ENCODE measurements around the gene DPEP3.
A peak's percentile ranks its signal among the peaks of the same experiment; 100 is the strongest.
"Not testable (repeated sequence)": the region's sequence is repeated elsewhere in the genome, so short reads cannot be mapped to it uniquely, and the experiment has no call there.

The DPEP3 gene

DNA sequence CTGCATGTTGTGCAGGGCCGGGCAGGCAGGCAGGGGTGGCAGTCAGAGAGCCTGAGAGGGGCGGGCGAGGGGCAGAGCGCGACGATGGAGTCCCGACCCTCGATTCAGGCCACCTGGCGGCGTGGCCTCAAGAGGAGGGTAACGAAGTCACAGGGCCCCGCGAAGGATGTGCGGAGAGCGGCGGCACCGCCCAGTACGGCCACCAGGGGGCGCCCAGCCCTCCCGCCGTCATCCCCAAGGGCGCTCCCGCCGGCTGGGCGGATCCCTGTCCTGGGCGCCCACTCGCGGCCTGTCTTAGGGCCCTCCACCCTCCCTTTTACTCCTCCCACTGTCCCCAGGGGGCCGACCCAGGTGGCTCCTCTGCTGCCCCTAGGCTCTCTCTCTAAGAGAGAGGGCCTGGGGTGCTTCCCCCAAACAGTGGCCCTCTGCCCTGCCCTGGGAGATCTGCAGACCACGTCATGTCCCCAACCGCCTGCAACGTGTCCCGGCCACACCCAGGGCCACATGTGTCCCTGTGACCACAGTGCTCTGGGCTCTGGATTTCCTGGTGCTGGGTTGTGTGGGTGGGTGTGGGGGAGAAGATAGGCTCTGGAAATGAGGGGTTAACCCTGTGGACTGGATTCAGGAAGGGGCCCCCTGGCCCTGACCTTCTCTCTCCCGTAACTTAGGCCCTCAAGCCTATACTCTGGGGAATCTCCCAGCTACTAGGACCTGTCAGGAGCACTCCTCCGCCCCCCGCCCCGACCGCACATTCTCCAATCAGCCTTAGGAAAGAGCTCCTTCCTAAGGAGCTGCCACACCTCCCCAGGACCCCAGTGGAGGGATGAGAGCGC, 13.1 kb upstream of the DPEP3 start:
- peak; percentile 34 for DNase-seq

DNA sequence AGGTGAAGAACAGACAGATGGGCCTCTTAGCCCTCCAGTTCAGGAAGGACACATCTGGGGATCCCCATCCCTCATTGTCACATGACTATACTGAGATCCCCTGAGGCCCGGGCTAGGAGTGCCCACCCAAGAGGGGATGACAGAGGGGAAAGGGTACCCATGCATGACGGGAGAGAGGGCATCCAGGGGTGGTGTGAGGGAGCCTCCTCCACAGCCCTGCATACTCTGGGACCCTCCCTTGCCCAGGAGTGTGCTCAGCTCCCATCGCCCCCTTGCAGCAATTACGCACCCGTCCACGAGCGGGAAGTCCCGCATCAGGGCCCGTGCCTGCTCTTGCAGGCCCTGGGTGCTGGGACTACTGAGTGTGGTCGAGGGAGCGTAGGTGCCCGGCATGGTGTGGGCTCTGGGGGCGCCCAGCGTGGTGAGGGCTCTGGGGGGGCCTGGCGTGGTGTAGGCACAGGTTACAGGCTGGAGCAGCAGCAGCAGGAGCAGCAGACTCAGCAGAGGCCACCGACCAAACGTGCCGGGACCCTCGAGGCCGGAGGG, 12.4 kb upstream of the DPEP3 start:
- DNase-seq: no peak

DNA sequence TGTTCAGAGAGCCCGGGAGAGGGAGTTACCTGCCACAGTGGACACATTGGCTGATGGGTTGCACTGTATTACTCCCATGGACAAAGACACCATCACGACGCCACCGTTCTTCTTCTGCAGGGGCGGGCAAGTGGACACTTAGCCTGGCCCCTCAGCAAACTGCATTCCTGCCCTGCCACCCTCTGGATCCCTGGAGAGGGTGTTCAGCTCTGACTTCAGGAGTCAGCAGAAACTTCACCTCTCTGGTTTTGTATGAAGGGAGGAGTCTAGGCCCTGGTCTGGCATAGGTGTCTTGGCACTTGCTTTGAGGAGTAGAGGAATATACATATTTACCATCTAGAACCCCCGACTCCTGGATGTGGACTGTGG, 9.7 kb upstream of the DPEP3 start:
- no peak for DNase-seq

DNA sequence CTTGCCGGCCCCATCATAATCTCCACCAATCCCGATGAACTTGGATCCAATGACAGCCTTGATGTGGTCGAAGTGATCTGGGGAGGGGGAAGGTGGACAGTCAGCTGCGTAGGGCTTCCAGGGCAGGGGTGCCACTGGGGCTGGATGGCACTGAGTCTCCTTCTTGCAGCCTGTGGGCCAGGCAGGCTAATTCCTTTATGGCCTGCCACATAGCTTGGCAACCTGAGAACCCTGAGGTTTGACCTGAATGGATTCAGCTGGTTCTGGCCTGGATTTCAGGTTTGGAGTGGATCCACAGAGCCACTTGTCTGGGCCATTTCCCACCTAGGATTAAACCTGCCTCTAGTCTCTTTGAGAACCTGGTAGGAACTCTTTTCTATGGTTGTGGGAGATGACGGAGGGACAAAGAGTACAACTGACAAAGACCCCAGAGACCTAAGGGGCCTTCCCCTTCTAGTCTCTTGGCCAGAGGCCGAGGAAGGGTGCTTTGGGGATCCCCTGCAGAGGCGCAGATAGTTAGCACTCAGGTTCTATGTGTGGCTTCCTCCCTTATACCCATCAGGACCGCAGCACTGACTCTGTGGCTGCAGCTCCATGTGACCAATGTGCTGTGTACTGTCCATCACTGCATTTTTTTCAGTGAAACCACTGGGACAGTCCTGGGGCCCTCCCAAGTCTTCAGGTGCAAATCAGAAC, 9.2 kb upstream of the DPEP3 start:
- DNase-seq: no peak

DNA sequence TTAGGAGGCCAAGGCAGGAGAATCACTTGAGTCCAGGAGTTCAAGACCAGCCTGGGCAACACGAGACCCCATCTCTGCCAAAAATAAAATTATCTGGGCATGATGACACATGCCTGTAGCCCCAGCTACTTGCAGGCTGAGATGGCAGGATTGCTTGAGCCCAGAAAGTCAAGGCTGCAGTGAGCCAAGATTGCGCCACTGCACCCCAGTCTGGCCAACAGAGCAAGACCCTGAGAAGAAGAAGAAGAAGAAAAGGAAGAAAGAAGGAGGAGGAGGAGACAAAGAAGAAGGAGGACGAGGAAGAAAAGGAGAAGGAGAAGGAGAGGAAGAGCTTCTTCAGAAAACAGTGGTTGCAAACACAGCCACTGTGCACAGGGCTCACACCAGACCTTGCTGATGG, 8.4 kb upstream of the DPEP3 start:
- DNase-seq: no peak

DNA sequence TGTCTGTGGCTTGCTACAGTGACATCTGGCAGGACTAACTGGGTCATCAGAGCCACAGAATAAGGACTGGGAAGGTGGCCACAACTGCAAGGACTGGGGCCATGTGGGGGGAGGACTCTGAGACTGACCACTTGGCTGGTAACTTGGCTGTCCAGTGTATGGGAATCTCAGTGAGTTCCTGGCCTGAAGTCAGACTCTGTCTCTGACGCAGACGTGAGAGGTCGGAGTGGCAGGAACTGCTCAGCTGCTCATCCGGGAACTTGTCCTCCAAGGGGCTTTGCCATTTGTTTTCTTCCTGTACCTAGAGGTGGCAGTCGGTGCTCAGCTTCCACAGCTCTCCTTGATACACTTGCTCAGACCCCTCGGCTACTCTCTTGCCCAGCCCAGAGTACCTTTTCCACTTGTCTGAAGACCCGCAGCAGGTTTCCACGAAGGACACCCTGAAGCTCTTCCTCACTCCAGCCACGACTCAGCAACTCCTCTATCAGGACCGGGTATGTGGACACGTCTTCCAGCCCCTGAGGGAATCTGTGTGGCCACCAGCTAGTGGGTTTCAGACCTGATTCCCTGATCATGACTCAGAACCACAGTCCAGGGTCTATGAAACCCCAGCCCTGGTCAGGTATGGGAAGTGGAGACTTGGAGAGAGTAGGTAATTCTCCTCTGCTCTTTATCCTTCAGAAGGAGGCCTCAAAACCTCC, 7.3 kb upstream of the DPEP3 start:
- no peak for DNase-seq

DNA sequence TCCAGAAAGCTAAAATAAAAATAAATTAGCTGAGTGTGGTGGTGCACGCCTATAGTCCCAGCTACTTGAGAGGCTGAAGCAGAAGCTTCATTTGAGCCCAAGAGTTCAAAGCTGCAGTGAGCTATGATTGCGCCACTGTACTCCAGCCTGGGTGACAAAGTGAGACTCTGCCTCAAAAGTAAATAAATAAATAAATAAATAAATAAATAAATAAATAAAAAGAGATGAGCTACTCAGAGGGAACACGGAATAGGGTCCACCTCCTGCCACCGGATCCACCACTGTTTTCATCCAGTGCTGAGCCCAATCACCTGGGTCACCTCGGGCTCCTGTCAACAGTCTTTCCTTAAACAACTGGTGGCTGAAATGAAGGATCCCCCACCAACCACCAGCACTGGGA, 6.7 kb upstream of the DPEP3 start:
- DNase-seq: no peak

DNA sequence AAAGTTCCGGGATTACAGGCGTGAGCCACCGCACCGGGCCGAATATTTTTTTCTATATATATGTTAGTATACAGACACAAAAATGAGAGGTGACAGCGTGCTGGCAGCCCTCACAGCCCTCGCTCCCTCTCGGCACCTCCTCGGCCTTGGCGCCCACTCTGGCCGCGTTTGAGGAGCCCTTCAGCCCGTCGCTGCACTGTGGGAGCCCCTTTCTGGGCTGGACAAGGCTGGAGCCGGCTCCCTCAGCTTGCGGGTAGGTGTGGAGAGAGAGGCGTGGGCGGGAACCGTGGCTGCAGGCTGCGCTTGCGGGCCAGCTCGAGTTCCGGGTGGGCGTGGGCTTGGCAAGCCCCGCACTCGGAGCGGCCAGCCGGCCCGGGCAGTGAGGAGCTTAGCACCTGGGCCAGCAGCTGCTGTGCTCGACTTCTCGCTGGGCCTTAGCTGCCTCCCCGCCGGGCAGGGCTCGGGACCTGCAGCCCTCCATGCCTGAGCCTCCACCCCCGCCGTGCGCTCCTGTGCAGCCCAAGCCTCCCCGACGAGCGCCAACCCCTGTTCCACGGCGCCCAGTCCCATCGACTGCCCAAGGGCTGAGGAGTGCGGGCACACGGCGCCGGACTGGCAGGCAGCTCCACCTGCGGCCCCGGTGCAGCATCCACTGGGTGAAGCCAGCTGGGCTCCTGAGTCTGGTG, 1.9 kb upstream of the DPEP3 start:
- DNase-seq: no peak

DNA sequence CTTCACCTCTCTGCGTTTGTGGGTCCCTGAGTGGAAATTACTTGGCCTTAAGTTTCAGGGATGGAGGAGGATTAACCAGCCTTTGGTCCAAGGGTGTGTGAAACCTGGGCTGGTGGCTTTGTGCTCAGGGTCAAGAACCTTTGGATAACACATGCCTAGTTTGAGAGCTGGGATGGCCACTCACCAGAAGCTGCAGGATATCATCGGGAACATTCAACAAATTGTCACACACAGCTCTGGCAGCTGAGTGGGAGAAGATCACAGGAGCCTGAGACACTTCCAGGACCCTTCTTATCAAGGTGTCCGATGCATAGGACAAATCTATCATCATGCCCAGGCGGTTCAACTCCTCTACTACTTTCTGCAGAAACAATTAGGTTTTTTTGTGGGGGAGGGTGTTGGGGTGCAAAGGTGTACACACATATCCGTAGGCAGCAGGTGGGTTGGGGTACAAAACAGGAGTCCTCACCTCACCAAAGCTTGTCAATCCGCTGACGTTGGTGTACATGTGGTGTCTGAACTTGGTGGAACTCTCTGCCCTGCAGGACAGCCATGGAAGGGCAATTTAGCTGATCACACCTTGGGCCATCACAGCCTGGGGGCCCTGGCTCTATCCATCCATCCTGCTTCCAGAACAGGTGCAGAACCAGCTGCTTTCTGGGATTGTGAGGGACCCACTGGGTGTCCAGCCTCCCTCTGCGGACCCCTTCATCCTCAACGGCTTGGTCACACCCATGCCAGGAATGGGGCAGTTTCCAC, 2.7 kb downstream of the DPEP3 start:
- DNase-seq: no peak

DNA sequence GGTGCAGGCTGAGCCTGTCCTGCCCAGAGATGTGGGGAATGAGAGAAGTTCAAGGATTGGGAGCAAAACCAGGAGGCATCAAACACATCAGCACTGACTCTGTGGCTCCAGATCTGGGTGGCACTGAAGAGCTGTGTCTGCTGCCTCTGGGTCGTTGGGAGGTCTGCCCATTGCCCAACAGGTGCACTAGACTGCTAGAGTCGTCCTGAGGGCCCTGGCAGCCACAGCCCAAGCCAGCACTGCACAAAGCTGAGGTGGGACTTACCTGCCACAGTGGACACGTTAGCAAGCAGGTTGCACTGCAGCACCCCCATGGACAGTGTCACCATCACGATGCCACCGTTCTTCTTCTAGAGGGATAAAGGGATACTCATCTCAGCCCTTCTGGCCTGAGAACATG, 3.3 kb downstream of the DPEP3 start:
- no peak for DNase-seq

DNA sequence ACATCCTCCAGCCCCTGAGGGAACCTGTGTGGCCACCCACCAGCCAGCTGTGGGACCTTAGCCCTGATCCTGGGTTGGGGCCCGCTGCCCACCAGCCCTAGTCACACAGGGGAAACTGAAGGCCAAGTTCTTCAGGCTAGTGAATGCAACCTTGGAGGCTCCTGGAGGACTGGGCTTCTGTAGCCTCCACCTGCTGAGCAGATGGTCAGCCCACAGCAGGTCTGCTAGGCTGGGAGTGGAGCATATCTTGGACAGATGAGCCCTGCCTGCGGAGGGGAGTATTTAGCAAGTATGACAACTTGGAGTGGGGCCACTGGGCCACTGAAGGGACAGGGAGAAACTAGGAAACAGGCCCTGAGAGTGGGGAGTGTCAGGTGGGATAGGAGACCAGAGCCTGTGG, 4.1 kb downstream of the DPEP3 start:
- no peak for DNase-seq

DNA sequence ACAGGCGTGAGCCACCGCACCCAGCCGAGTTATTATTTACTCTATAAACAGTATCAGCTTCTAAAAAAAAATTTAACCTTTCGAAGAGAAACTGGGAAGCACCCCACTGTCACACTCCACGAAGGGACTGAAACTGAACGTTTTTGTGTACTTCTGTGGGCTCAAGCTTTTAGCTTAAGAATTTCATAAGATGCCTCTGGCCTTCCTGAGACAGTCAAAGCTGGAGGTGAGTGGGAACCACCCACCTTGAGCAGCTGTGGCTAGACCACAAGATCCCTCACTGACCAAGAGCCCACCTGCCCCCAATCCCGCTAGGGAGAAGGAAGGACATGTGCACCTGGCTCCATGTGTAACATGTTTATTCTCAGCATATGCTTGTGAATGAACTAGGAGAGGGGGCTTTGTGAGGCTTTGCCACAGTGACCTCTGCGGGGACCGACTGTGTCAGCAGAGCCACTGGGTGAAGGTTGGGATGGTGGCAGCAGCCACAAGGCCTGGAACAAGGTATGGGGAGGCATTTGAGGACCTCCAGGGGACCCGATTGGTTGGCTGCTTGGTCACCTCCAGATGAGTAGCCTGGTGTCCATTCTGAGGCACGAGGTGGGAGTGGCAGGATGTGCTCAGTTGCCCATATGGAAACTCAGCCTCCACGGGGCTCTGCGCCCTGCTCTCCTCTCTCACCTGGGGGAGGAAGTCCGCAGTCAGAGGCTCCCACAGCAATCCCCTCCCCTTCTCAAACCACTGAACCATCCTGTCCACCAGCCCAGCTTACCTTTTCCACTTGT, 4.8 kb downstream of the DPEP3 start:
- DNase-seq: no peak

DNA sequence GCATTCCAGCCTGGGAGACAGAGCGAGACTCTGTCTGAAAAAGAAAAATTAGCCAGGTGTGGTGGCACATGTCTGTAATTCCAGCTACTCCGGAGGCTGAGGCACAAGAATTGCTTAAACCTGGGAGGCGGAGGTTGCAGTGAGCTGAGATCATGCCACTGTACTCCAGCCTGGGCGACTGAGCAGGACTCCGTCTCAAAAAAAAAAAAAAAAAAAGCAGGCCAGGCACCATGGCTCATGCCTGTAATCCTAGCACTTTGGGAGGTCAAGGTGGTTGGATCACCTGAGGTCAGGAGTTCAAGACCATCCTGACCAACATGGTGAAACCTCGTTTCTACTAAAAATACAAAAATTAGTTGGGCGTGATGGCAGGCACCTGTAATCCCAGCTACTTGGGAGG, 8.0 kb downstream of the DPEP3 start:
- DNase-seq: not testable (repeated sequence)

DNA sequence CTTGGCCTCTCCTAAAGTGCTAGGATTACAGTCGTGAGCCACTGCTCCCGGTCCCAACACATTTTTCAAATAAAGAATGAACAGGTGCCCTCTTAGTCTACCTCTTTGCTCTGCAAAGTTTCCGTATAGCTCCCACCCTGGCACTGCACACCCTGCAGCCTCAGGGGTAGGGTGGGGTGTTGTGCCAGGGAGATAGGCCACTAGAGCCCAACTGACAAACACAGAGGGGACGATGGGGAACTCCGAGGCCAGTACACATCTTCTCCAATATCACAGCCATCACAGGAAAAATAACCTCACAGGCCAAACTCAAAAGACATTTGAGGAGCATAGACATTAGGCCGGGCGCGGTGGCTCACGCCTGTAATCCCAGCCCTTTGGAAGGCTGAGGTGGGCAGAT, 9.2 kb downstream of the DPEP3 start:
- DNase-seq: no peak

DNA sequence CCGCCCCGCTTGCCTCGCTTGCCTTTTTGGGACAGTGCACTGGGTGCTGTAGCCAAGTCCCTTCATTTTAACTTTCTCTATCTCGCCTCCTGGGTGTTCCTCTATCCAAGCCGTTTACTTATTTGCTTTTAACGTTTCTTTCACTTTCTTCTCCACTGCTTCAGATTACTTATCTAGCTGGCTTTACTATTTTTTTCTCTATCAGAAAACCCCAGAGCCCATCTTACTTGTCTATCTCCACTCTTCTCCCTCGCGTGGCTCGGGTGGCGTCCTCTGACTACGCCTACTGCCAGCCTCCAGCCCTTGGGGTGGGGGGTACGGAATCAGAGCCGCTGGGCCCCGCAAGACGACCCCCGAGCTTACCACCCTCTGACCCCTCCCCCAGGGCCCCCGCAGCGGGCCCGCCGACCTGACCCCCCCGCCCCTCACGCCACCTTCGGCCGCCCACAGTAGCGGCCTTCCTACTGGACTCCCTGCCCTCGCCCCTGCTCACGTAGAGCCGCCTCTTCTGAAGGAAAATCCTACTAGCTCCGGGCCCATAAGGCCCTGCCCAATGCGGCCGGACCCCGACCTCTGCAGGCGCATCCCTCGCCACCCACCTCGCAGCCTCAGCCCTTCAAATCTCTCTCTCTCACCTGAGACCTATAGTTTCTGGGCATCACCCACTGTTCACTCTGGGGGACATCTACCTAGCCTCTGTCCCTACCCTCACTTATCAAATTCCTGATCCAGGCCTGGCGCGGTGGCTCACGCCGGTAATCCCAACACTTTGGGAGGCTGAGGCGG, 10.9 kb downstream of the DPEP3 start:
- no peak for DNase-seq

DNA sequence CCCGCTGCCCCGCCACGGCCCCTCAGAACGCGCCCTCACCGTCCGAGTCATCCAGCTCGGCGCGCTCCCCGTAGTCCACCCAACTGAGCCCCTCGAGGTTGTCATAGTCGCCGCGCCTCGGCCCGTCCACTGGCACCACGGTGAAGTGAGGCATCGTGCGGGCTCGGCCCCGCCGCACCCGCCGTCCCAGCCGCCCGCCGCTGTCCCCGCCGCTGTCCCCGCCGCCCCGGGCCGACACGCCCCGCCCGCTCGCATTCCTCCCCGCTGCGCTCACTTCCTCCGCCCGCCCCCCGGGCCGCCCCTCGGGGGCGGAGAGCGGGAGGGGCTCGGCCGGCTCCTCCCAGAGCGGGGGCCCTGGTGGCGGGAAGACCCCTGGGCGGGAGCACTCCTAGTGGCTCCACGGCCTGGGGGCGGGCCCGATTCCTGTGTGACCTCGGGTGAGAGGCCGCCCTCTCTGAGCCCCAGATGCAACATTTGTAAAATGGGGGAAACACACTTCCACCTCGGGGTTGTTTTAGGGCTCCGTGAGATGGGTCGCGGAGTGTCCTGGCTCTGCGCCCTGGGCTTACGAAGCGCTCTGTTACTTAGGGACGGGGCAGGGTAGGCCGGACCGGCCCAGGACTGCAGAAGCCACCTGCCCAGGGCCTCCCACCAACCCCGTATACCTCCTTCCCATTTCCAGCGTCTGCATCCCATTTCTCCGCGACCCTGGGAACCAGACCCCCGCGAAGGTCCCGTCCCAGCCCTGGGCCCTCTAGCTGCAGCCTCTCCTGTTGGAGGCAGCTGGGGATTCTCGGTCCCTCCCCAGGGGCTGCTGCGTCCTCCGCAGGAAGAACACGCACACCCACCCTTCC, 11.7 kb downstream of the DPEP3 start, which contains the start of gene SLC12A4:
Gene SLC12A4 (minus strand): TSS at position 238 of the 854 bp plus-strand sequence. CDS start 84 bp downstream, at position 154.
- peak; percentile 54 for DNase-seq

DNA sequence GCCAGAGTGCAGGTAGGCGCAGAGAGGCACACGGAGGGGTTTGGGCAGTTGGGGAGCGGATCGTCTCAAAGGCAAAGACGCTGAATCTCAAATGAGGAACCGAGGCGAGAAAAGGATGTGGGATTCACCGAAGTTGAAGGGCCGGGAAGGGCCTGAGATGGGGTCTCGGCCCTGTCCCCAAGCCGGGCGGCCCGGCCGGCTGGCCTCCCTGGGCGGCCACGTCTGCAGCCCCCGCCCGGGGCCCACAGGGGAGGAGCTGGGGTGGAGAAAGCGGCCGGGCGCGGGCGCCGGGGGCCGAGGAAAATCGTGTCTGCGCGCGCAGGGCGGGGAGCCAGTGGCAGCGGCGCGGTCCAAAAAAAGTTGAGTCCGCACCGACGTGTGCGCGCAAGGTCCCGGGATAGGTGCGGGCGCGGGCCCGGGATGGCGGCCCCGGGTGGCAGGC, 12.3 kb downstream of the DPEP3 start:
- DNase-seq: no peak

DNA sequence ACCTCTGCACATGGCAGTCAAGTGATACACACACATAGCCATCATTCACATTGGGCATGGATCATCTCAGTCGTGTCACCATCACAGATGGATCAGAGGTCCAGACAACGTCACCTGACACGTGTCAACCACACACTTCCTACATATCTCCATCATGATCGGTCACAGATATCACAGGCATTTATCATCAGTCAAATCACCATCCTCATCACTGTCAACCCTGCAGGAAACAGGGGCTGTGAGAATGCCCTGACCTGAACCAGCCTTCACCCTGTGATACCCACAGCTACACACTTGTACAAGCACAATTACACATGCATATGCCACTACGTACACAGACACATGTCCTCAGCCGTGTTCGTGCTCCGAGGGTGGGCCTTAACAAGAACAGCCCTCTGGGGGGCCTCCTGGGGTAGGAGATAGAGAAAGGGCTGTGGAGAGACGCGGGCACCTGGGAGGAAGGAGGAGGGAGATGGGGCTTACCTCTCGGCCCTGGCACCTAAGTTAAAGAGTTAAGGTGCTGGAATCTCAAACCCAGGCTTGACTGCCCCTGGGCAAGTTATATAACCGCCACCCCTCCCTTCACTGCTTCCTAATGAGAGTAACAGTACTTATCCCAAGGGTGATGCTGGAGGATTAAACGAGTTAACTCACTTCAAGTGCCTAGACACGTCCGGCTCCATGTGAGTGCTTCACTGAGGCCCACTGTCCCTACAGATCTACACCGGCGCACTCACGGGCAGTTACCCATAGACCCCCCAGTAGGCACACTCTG, 12.9 kb downstream of the DPEP3 start:
- no peak for DNase-seq

Data from DMS153 (cell line).